Measurements from ENCODE around the gene SEPTIN8. TPM values are rescaled to one million over a fixed set of nuclear protein-coding genes. Genes with fewer than 3 reads are reported as not detected.
A peak's percentile ranks its signal among the peaks of the same experiment; 100 is the strongest.

SEPTIN8 gene
- total and polyA plus RNA-seq, 2 of the 8 experiments (the other 6 are each of a cell fraction or from before 2014, with no cell fraction given): 21.2 to 33.0 TPM

DNA sequence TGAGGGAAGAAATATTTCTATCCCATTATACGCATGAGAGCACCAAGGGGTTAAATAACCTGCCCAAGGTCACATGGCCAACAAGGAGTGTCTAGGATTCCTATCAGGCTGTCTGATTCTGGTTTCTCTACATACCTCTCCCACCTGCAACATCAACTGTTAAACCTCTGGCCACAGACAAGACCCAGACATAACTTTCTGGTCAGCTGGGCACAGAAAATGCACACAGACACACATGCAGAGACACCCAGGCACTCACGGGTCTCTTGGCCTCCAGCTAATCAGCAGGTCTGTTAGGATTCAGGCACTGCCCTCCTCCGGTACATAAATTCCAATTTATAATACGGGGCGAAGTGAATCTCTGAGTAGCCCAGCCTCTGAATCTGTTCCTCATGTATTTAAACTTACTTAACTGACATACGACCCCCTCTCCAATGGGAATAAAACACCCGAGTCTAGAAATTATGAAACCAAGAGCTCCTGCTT is 1.5 kb downstream of the SEPTIN8 start:
- Histone ChIP-seq H3K14ac (ENCODE audit: insufficient read length) (no peak overlapping the region), H4K20me1 (replicated peaks in 1 of 2; ENCODE audit: control insufficient read depth in 1 of 2, insufficient read depth in 2 of 2, low read length in 2 of 2) (peaks cover 3 to 9% of the 10 kb centered on the region in 2 experiments), H3K79me2 (ENCODE audit: control insufficient read depth in 1 of 2, insufficient read depth in 2 of 2, low read length in 2 of 2) (peaks cover 0 to 7% of the 10 kb centered on the region in 2 experiments; a peak in 1 of 4 replicates), H3K9me3 (ENCODE audit: insufficient read depth in 2 of 2, low read depth in 1 of 2, low read length in 1 of 2) (no peaks in the 10 kb centered on the region), H4K5ac (ENCODE audit: insufficient read length, low read depth, low read length) (no peak overlapping the region), H4K91ac (replicated peaks; ENCODE audit: insufficient read length, low read length) (no peak overlapping the region), H2BK15ac (ENCODE audit: low read length) (no peak overlapping the region), H3K4ac (replicated peaks; ENCODE audit: insufficient read length, low read depth, low read length) (no peak overlapping the region), H3K27ac (ENCODE audit: low read depth, low read length) (no peak overlapping the region), H3K4me2 (ENCODE audit: insufficient read depth in 1 of 2, low read depth in 2 of 2, low read length in 2 of 2) (peak overlapping the region; percentile 92 to 94; a peak in 1 of 4 replicates), H3K23ac (ENCODE audit: insufficient read length) (no peak overlapping the region), H3K79me1 (ENCODE audit: low read depth, low read length) (peaks cover 2% of the 10 kb centered on the region; the same call in 1 of the 2 replicates), H3K9ac (replicated peaks in 1 of 4; ENCODE audit: extremely low read depth in 1 of 4, low read depth in 3 of 4, low read length in 3 of 4) (no peak overlapping the region), H2BK5ac (ENCODE audit: low read depth, low read length) (no peak overlapping the region), H3K4me3 (ENCODE audit: extremely low read depth in 1 of 4, insufficient read depth in 2 of 4, low read depth in 3 of 4, low read length in 4 of 4) (peak overlapping the region in 1 of 4 experiments; percentile 74; a peak in 2 of 8 replicates), H4K8ac (ENCODE audit: extremely low read depth, insufficient read depth, low read length) (no peak overlapping the region), H3K4me1 (replicated peaks in 1 of 4; ENCODE audit: control insufficient read depth in 3 of 4, insufficient read depth in 4 of 4, low read length in 3 of 4) (peaks cover 0 to 24% (median 6%) of the 10 kb centered on the region in 4 experiments; a peak in 5 of 7 replicates), H3K18ac (ENCODE audit: extremely low read depth, low read length) (no peak overlapping the region), H2BK120ac (replicated peaks; ENCODE audit: low read depth, low read length) (no peak overlapping the region), H2BK20ac (ENCODE audit: low read length) (no peak overlapping the region), H2AFZ (ENCODE audit: low read length) (no peak overlapping the region), H3K23me2 (ENCODE audit: low read depth, low read length) (peaks cover 10% of the 10 kb centered on the region), H2AK5ac (ENCODE audit: low read depth, low read length) (no peak overlapping the region), H3K56ac (replicated peaks; ENCODE audit: insufficient read length, low read depth, low read length) (no peak overlapping the region), H3K36me3 (ENCODE audit: control insufficient read depth in 2 of 4, insufficient read depth in 4 of 4, low read length in 3 of 4) (no peaks in the 10 kb centered on the region), H3K27me3 (replicated peaks in 1 of 4; ENCODE audit: control insufficient read depth in 3 of 4, extremely low read depth in 1 of 4, insufficient read depth in 3 of 4, low read length in 3 of 4) (peaks cover 2 to 51% (median 34%) of the 10 kb centered on the region in 4 experiments), H2BK12ac (ENCODE audit: low read depth, low read length) (no peak overlapping the region)
- 85% methylated on average over 7 of the region's 7 CpGs; no CpG with 5 or more reads in 1 of the 2 experiments for WGBS, 2 experiments (ENCODE audit: extremely low coverage in 1 of 2, insufficient coverage in 1 of 2, insufficient read length in 1 of 2, insufficient replicate concordance in 2 of 2, low coverage in 1 of 2, low lambda C conversion rate in 2 of 2, missing lambda C conversion rate in 1 of 2)
- FAIRE-seq (no peak), DNase-seq (ENCODE audit: low read depth in 1 of 2, low spot score in 2 of 2) (no peak)
- POLR2A ChIA-PET (ENCODE audit: partially characterized antibody): interaction anchor here (0.7 to 1.3 kb wide), 2 partner anchors 16 to 20 kb away, joined by 3 to 4 read pairs; no protein-coding TSS in a partner anchor
- CTCF ChIA-PET (ENCODE audit: partially characterized antibody): interaction anchor here (1.2 to 6.6 kb wide), 6 partner anchors 9 to 44 kb away, joined by 4 to 58 read pairs (median 10); partner anchors contain the start of gene CCNI2
- TF ChIP-seq CBX5 (IDR thresholded peaks at IDR 0.05; ENCODE audit: low read depth, low read length) (no peak), SP1 (IDR thresholded peaks at IDR 0.05; ENCODE audit: low read depth, low read length) (no peak), EZH2 (IDR thresholded peaks at IDR 0.05; ENCODE audit: low read depth, low read length, severe bottlenecking) (no peak), HDAC6 (IDR thresholded peaks at IDR 0.05; ENCODE audit: low read depth, low read length) (no peak), RNF2 (IDR thresholded peaks at IDR 0.05; ENCODE audit: borderline replicate concordance, low read depth, low read length, missing control alignments, poor library complexity, severe bottlenecking) (no peak), SIRT6 (IDR thresholded peaks at IDR 0.05; ENCODE audit: low read length) (no peak), KDM1A (IDR thresholded peaks at IDR 0.05; ENCODE audit: borderline replicate concordance, low read length) (no peak)

Data from H1 (cell line).